MM.1S (cell line): ENCODE measurements around the gene NDOR1.

Source experiments
- CTCF ChIP-seq: fragments of 300-600 bp; sonication (generic); IDR thresholded peaks from 2 replicates; pipeline ENCODE4 v1.5.1; 2016; ENCODE audit warnings: antibody characterized with exemption, low read length, mixed read lengths
- EZH2 ChIP-seq: fragments of 300-600 bp; sonication (generic); optimal IDR thresholded peaks from 2 replicates; pipeline ENCODE3; 2017; ENCODE audit warnings: low read depth, mild to moderate bottlenecking, antibody characterized with exemption, low read length, mixed read lengths

GRCh38 chr9:137225699-137226331 is 20.3 kb downstream of the NDOR1 start:
- no peak for TF ChIP-seq CTCF
- TF ChIP-seq EZH2, result no peak
